ENCODE results near the gene HP1BP3. TPM values are rescaled to one million over a fixed set of nuclear protein-coding genes. Genes with fewer than 3 reads are reported as not detected.

The HP1BP3 gene
- total and polyA plus RNA-seq, 8 donors = 48.0 to 138 (median 65.0) TPM

DNA sequence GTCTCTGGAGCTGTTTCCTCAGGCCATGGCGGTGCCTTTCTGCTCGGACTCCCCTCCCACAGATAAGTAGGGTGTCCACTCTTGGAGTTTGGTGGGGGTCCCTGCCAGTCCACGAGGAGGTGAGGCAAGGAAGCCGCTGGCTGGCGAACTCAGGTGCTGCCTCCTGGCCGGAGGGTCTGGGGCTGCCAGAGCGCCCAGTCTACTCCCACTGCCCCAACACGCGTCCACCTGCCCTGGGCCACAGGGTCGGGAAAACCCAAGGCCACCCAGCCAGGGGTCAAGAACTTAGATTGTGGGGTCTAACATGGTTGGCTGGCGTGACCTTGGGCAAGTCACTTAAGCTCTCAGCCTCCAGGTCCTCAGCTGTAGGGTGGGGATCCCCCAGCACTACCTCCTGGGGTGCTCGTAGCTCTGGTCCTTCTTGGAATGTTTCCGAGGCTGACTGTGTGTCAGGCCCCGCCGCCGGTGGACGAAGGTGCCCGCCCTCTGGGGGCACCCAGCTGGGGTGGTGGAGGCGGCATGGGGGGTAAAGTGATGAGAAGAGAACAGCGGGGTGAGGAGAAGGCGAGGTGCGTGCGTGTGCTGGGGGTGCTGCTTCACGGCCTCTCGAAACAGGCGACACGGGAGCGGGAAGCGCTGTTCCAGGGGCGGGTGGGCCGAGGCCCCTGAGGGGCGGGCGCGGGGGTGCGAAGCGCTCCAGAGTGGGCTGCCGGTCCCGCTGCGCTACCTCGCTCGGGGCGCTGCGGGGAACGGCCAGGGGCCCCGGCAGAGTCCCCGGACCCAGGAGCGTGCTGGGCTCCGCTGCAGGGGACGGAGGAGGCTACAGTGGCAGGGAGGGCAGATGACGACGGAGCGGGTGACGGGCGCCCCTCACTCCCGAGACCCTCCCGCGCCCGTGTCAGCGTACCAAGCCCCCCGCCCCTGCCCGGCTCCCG, 55.8 kb downstream of the HP1BP3 start:
- H3K27ac ChIP-seq = no peak overlapping the region
- WGBS, 2 donors = 14 to 19% methylated on average over 44 to 62 of the region's 62 CpGs
- TF ChIP-seq, protein P1, sequence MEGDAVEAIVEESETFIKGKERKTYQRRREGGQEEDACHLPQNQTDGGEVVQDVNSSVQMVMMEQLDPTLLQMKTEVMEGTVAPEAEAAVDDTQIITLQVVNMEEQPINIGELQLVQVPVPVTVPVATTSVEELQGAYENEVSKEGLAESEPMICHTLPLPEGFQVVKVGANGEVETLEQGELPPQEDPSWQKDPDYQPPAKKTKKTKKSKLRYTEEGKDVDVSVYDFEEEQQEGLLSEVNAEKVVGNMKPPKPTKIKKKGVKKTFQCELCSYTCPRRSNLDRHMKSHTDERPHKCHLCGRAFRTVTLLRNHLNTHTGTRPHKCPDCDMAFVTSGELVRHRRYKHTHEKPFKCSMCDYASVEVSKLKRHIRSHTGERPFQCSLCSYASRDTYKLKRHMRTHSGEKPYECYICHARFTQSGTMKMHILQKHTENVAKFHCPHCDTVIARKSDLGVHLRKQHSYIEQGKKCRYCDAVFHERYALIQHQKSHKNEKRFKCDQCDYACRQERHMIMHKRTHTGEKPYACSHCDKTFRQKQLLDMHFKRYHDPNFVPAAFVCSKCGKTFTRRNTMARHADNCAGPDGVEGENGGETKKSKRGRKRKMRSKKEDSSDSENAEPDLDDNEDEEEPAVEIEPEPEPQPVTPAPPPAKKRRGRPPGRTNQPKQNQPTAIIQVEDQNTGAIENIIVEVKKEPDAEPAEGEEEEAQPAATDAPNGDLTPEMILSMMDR (IDR thresholded peaks at IDR 0.05) = no peak

DNA sequence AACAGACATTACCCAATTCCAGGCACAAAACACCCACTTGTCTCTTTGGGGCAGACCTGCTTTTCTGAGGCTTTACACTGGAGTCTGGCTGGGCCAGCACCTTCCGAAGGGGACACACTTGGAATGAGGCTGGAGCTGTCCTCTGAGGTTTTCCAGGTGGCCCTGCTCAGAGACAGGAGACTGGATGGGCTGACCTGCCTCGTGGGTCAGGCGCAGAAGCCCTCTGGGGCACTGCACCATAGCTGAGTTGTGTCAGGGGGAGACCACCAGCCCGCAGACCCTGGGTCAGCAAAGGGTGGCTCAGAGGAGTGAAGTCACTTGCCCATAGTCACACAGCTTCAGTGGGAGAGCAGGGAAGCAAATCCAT, 56.4 kb downstream of the HP1BP3 start:
- no peak overlapping the region for H3K4me3 ChIP-seq
- TF ChIP-seq, protein P1 (IDR thresholded peaks at IDR 0.05) = no peak
- DNase-seq (peak in 1 of 6 donors; percentile 7), ATAC-seq (no peak), FAIRE-seq (no peak)
- H3K36me3 ChIP-seq = no peaks in the 10 kb centered on the region
- no peak overlapping the region for H3K27ac ChIP-seq
- 50 to 58% methylated on average over 4 of the region's 4 CpGs for WGBS, 2 donors
- no peaks in the 10 kb centered on the region for H3K27me3 ChIP-seq
- no peaks in the 10 kb centered on the region for H3K9me3 ChIP-seq
- intact Hi-C loops (cut with DNase I) = no loop called here
- H3K4me1 ChIP-seq = peaks cover 4 to 9% (median 8%) of the 10 kb centered on the region in 3 donors

More for the DNA sequence above, 55.8 kb downstream of the HP1BP3 start:
- intact Hi-C loops (cut with DNase I) = no loop called here
- Histone ChIP-seq H3K9me3 (no peaks in the 10 kb centered on the region), H3K27me3 (no peaks in the 10 kb centered on the region), H3K4me1 (peaks cover 4 to 9% (median 8%) of the 10 kb centered on the region in 3 donors), H3K36me3 (no peaks in the 10 kb centered on the region), H3K4me3 (peak overlapping the region; percentile 33 to 53 (median 47))
- ATAC-seq = peak in 1 of 4 donors; percentile 6
- FAIRE-seq = no peak
- peak in 3 of 6 donors; percentile 20 to 72 (median 40) for DNase-seq

- Histone ChIP-seq H3K4me1 (peaks cover 4 to 9% (median 8%) of the 10 kb centered on the region in 3 donors), H3K9me3 (no peaks in the 10 kb centered on the region), H3K27ac (no peak overlapping the region), H3K4me3 (no peak overlapping the region), H3K27me3 (no peaks in the 10 kb centered on the region), H3K36me3 (no peaks in the 10 kb centered on the region)
- TF ChIP-seq, protein P1 (IDR thresholded peaks at IDR 0.05) = no peak
- DNase-seq = peak in 1 of 6 donors; percentile 6
- no peak for FAIRE-seq
- intact Hi-C loops (cut with DNase I) = no loop called here
- no peak for ATAC-seq
- WGBS, 2 donors = 24 to 27% methylated on average over 15 to 19 of the region's 19 CpGs
Observed at GRCh38 chr1:20729990-20730689, 57.0 kb downstream of the HP1BP3 start.

DNA sequence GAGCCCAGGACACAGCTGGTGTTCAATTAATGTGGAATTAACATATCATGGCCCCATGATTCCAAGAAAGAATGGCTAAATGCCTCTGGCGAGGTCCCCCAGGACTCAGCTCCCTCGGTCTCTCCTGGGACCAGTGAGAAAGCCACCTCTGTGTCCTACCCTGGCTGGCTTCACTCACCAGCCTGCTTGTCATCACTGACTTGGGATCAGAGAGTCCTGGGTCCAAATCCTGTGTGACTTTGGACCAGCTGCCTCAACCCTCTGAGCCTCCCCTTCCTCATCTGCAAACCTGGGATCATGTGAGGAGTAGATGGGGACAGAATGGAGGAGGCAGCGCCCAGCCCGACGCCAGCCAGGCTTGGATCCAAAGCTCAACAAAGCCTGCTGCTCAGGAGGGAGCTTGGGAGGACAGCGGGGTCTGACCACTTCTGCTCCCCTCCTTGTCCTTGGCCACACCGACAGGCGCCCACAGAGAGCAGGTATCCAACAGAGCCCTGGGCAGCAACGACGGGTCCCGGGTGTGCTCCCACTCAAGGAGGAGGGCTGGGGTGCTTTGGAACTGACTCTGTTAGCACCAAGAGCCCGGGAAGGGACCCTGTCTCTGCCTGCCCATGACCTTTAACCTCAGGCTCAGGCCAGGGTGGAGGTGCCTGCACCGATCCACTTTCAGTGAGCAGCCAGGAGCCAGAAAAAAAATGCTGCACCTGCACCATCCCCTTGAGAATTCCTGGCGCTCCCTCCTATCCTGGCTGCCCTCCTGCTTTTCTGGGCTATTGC, 57.8 kb downstream of the HP1BP3 start:
- peaks cover 4 to 9% (median 8%) of the 10 kb centered on the region in 3 donors for H3K4me1 ChIP-seq
- TF ChIP-seq, protein P1 (IDR thresholded peaks at IDR 0.05) = no peak
- no peaks in the 10 kb centered on the region for H3K36me3 ChIP-seq
- intact Hi-C loops (cut with DNase I) = no loop called here
- ATAC-seq (no peak), FAIRE-seq (no peak), DNase-seq (peak in 1 of 6 donors; percentile 7)
- no peak overlapping the region for H3K4me3 ChIP-seq
- no peaks in the 10 kb centered on the region for H3K9me3 ChIP-seq
- H3K27ac ChIP-seq = no peak overlapping the region
- H3K27me3 ChIP-seq = no peaks in the 10 kb centered on the region
- 40% methylated on average over 14 of the region's 14 CpGs for WGBS, 2 donors

Data from pancreas (tissue), 10 donors.